Measurements from ENCODE around the gene PAPPA.

Gene PAPPA

GRCh38 chr9:116322521-116322920, 168.9 kb downstream of the PAPPA start:
- no peak for DNase-seq

GRCh38 chr9:116323012-116323411, 169.4 kb downstream of the PAPPA start:
- DNase-seq = no peak

- DNase-seq = no peak
These were observed 170.0 kb downstream of the PAPPA start for GRCh38 chr9:116323571-116323970.

GRCh38 chr9:116325924-116326323, 172.3 kb downstream of the PAPPA start:
- DNase-seq = no peak

GRCh38 chr9:116327701-116328405, 174.3 kb downstream of the PAPPA start:
- no peak for DNase-seq

- no peak for DNase-seq
These were observed 175.9 kb downstream of the PAPPA start for GRCh38 chr9:116329470-116329869.

GRCh38 chr9:116331241-116331640, 177.7 kb downstream of the PAPPA start:
- no peak for DNase-seq

GRCh38 chr9:116332090-116332489, 178.5 kb downstream of the PAPPA start:
- no peak for DNase-seq

GRCh38 chr9:116333254-116333653, 179.7 kb downstream of the PAPPA start:
- no peak for DNase-seq

- DNase-seq = no peak
These were observed 181.1 kb downstream of the PAPPA start for GRCh38 chr9:116334546-116335150.

GRCh38 chr9:116335392-116335791, 181.8 kb downstream of the PAPPA start:
- DNase-seq = no peak

GRCh38 chr9:116336133-116336862, 182.7 kb downstream of the PAPPA start:
- no peak for DNase-seq

- DNase-seq = no peak
These were observed 183.4 kb downstream of the PAPPA start for GRCh38 chr9:116337015-116337414.

GRCh38 chr9:116340270-116340669, 186.7 kb downstream of the PAPPA start:
- DNase-seq = no peak

GRCh38 chr9:116342061-116342460, 188.5 kb downstream of the PAPPA start:
- no peak for DNase-seq

GRCh38 chr9:116342941-116343340, 189.3 kb downstream of the PAPPA start:
- no peak for DNase-seq

- no peak for DNase-seq
These were observed 190.8 kb downstream of the PAPPA start for GRCh38 chr9:116344416-116344815.

GRCh38 chr9:116345393-116345792, 191.8 kb downstream of the PAPPA start:
- DNase-seq = no peak

- no peak for DNase-seq
These were observed 192.2 kb downstream of the PAPPA start for GRCh38 chr9:116345817-116346216.

GRCh38 chr9:116349684-116350083, 196.1 kb downstream of the PAPPA start:
- DNase-seq = no peak

GRCh38 chr9:116350213-116350612, 196.6 kb downstream of the PAPPA start:
- DNase-seq = no peak

GRCh38 chr9:116352958-116353357, 199.4 kb downstream of the PAPPA start:
- no peak for DNase-seq

GRCh38 chr9:116355153-116355921, 201.7 kb downstream of the PAPPA start:
- DNase-seq = no peak
